ENCODE results near the gene BMAL2.

DNA sequence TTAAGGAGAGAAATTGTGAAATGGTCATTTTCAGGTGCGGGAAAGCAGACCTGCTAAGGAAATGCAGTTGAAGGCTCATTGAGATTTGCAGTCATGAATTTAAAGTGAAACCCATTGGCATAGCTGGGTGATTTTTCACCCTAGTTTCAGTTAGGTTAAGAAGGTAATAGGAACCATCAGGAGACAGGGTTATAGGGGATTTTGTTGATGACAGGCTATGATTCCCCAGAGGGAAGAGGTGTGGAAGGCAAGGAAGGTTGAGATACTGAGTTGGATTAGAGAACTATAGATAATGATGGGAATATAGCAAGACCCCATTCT, 22.7 kb upstream of the BMAL2 start:
- TF ChIP-seq, protein P1, sequence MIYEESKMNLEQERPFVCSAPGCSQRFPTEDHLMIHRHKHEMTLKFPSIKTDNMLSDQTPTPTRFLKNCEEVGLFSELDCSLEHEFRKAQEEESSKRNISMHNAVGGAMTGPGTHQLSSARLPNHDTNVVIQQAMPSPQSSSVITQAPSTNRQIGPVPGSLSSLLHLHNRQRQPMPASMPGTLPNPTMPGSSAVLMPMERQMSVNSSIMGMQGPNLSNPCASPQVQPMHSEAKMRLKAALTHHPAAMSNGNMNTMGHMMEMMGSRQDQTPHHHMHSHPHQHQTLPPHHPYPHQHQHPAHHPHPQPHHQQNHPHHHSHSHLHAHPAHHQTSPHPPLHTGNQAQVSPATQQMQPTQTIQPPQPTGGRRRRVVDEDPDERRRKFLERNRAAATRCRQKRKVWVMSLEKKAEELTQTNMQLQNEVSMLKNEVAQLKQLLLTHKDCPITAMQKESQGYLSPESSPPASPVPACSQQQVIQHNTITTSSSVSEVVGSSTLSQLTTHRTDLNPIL (CRISPR knock-in tag; IDR thresholded peaks at IDR 0.05; ENCODE audit: low read depth): no peak
- TF ChIP-seq ISL1 (CRISPR knock-in tag; IDR thresholded peaks at IDR 0.05): no peak
